Measurements from ENCODE around the gene SLC39A11.

- TF ChIP-seq EZH2 (IDR thresholded peaks at IDR 0.05) (no peak), CTCF (IDR thresholded peaks at IDR 0.05) (no peak)
Observed at GRCh38 chr17:73020110-73020509, 72.4 kb downstream of the SLC39A11 start.
